Thyroid gland (tissue), 4 donors: Measurements from ENCODE around the gene ITPKB. TPM values are rescaled to one million over a fixed set of nuclear protein-coding genes. Genes with fewer than 3 reads are reported as not detected.

ENCODE experiments used
- DNase-seq, 2 donors: peaks; one replicate each; pipeline ENCODE4 v3.0.0-alpha.2; 2019
- H3K27ac ChIP-seq, 3 donors: fragments of 200-600 bp; sonication (generic); 1 replicate in 2 of 3; 2 replicates in 1 of 3; pipeline ENCODE4 v1.5.1; 2016 to 2019; ENCODE audit warnings: mild to moderate bottlenecking in 1 of 3, moderate library complexity in 1 of 3
- H3K27me3 ChIP-seq: fragments of 200-600 bp; sonication (generic); one replicate; pipeline ENCODE4 v1.5.1; 2019
- H3K36me3 ChIP-seq, 2 donors: fragments of 200-600 bp; sonication (generic); one replicate each; pipeline ENCODE4 v1.5.1; 2016 to 2019
- H3K4me1 ChIP-seq, 2 donors: fragments of 200-600 bp; sonication (generic); one replicate each; pipeline ENCODE4 v1.5.1; 2017 to 2019
- H3K4me3 ChIP-seq, 3 donors: fragments of 200-600 bp; sonication (generic); replicated peaks in 1 of 3; 1 replicate in 2 of 3; 2 replicates in 1 of 3; pipeline ENCODE4 v1.5.1; 2016; ENCODE audit warnings: mild to moderate bottlenecking in 1 of 3
- H3K9me3 ChIP-seq: fragments of 200-600 bp; sonication (generic); one replicate; pipeline ENCODE4 v1.5.1; 2017
- POLR2A ChIP-seq, 2 donors: fragments of 450-650 bp; IDR thresholded peaks; one replicate each; pipeline ENCODE4 v1.6.1; 2017; ENCODE audit warnings: antibody characterized with exemption in 2 of 2, mild to moderate bottlenecking in 2 of 2, moderate library complexity in 1 of 2
- WGBS, 2 donors: methylation state at CpG; one replicate each; pipeline ENCODE4 v1.1.5; 2017; 5-methylcytosine and 5-hydroxymethylcytosine counted together
- intact Hi-C: fragments of 100-400 bp; cut with DNase I; formaldehyde crosslinking; loops from one replicate; pipeline ENCODE4 v1.15.1; 2023
- total RNA-seq, 4 donors: library from RNA; depleted of rRNA; stranded (reverse); fragments of >200 nt; gene quantifications; one replicate each; pipeline ENCODE4 v1.2.3, GENCODE V29; 2016
- TF ChIP-seq, protein P1 (sequence below), 6 experiments: fragments of 200-600 bp in 3 of 6; fragments of 450-650 bp in 3 of 6; sonication (generic) in 3 of 6; IDR thresholded peaks; one replicate each; pipeline ENCODE4 v1.5.1; 2016 to 2019; ENCODE audit warnings: antibody characterized with exemption in 6 of 6, mild to moderate bottlenecking in 2 of 6, inconsistent platforms in 1 of 6, moderate library complexity in 1 of 6

ITPKB gene
- total RNA-seq, 4 donors from 2014 or later = 19.1 to 24.0 (median 22.2) TPM

DNA sequence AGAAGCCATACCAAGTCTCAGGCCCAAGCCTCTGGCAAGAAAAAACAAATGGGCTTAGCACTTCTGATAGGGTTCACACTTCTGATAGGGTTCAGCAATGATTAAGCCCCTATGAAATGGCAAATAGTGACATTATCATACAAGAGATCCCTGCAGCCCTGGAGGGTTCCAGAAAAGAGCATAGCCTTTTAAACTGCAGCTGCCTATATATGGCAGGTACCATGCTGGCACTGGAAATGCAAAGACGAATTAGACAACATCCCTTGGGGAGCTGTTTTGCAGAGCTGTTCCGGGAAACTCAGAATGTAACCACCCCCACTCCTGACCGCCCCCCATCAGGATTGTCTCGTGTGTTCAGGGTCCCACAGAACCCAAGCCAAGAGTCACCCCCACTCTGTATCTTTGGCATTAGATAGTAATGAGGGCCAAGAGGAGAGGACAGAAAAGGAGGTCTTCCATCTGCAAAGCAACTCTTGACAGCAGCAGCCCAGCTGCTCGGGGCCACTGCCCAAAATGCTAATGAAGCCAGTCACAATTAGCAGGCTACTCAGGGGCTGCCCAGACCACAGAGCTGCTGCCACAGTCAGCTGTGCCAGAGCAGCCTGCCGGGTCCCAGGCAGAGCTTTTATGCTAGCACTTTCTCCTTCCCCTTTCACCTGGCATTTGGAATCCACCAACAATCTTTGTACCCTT, 50.9 kb downstream of the ITPKB start:
- Histone ChIP-seq H3K27ac (no peak overlapping the region), H3K4me1 (peaks cover 0 to 32% of the 10 kb centered on the region in 2 donors), H3K36me3 (no peaks in the 10 kb centered on the region), H3K4me3 (no peak overlapping the region), H3K27me3 (no peaks in the 10 kb centered on the region), H3K9me3 (no peaks in the 10 kb centered on the region)
- intact Hi-C loops = no loop called here
- DNase-seq = no peak
- TF ChIP-seq POLR2A (IDR thresholded peaks at IDR 0.05) = no peak
- TF ChIP-seq, protein P1, sequence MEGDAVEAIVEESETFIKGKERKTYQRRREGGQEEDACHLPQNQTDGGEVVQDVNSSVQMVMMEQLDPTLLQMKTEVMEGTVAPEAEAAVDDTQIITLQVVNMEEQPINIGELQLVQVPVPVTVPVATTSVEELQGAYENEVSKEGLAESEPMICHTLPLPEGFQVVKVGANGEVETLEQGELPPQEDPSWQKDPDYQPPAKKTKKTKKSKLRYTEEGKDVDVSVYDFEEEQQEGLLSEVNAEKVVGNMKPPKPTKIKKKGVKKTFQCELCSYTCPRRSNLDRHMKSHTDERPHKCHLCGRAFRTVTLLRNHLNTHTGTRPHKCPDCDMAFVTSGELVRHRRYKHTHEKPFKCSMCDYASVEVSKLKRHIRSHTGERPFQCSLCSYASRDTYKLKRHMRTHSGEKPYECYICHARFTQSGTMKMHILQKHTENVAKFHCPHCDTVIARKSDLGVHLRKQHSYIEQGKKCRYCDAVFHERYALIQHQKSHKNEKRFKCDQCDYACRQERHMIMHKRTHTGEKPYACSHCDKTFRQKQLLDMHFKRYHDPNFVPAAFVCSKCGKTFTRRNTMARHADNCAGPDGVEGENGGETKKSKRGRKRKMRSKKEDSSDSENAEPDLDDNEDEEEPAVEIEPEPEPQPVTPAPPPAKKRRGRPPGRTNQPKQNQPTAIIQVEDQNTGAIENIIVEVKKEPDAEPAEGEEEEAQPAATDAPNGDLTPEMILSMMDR (IDR thresholded peaks at IDR 0.05) = no peak
- WGBS, 2 donors = 63 to 85% methylated on average over 6 of the region's 6 CpGs

DNA sequence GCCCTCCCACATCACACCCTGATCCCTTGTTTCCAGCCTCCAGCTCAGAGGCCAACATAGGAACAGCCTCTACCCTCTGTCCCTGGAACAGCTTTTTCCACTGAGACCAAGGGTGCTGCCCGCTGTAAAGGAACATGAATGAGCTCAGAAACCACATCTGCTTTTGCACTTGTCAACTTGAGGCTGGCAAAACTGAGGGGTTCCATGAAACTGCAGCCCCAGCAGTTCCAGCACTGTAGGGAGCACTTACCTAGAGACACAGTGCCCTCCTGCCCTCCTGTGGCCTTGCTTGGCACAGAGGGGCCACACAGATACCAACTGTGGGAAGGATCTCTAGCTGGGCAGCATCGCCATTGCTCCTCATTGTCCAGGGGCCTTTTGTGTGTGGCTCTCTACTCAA, 51.7 kb downstream of the ITPKB start:
- H3K27ac ChIP-seq = no peak overlapping the region

DNA sequence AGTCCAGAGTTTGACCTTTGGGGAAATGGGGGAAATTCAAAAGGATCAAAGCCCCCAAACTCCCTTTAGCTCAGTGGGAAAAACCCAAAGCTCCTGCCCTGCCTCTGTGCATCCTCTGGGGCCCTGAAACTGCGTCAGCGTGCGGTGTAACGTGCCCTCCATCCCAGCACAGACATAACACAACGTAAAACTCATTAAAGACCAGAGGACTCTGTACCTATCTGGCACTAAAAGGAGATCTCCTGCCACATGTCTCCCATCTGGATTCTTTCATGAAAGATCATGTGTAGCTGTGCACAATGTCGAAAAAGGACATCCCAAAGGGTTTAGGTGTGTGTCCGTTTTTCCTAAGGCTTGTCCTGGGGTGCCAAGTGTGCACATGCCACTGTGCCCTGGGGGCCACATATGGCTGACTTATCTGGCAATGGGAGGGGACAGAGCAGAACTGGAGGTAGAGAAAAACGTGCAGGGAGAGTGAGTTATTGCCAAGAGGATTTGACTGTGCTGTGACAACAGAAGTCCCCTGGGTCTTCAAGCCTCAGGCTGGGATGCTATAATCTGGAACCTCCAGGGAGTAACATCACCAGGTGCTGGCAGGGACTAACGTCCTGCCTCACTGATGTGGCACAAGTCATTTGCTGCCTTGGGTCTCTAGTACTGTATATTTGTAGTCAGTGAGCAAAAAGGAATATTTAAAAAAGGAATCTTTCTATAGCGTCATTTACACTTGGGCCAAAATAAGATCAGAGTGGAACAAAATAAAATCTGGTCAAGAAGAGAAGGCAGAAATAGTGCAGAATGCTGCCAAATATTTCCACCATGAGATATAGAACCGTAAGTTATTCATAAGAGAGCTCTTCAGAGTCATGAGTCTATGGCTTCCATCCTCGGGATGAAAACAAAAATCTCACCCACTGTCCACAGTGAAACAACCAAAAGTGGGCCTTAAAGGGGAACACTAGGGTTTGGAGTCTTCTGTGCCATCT, 52.3 kb downstream of the ITPKB start:
- no peak overlapping the region for H3K27ac ChIP-seq
- H3K9me3 ChIP-seq = no peaks in the 10 kb centered on the region
- DNase-seq = no peak
- no peaks in the 10 kb centered on the region for H3K27me3 ChIP-seq
- 78 to 82% methylated on average over 12 of the region's 12 CpGs for WGBS, 2 donors
- intact Hi-C loops = no loop called here
- no peak overlapping the region for H3K4me3 ChIP-seq
- no peaks in the 10 kb centered on the region for H3K36me3 ChIP-seq
- TF ChIP-seq, protein P1 (IDR thresholded peaks at IDR 0.05) = no peak
- TF ChIP-seq POLR2A (IDR thresholded peaks at IDR 0.05) = no peak
- peaks cover 0 to 23% of the 10 kb centered on the region in 2 donors for H3K4me1 ChIP-seq

More for the DNA sequence above, 51.7 kb downstream of the ITPKB start:
- WGBS, 2 donors = 92% methylated on average over 2 of the region's 2 CpGs
- TF ChIP-seq, protein P1 (IDR thresholded peaks at IDR 0.05) = no peak
- TF ChIP-seq POLR2A (IDR thresholded peaks at IDR 0.05) = no peak
- Histone ChIP-seq H3K4me1 (peaks cover 0 to 27% of the 10 kb centered on the region in 2 donors), H3K27me3 (no peaks in the 10 kb centered on the region), H3K9me3 (no peaks in the 10 kb centered on the region), H3K4me3 (no peak overlapping the region), H3K36me3 (no peaks in the 10 kb centered on the region)
- no peak for DNase-seq
- intact Hi-C loops = no loop called here

- Histone ChIP-seq H3K4me3 (no peak overlapping the region), H3K27me3 (no peaks in the 10 kb centered on the region), H3K36me3 (no peaks in the 10 kb centered on the region), H3K9me3 (no peaks in the 10 kb centered on the region), H3K4me1 (peaks cover 5 to 21% of the 10 kb centered on the region in 2 donors), H3K27ac (no peak overlapping the region)
- DNase-seq = no peak
- intact Hi-C loops = no loop called here
- TF ChIP-seq, protein P1 (IDR thresholded peaks at IDR 0.05) = no peak
- TF ChIP-seq POLR2A (IDR thresholded peaks at IDR 0.05) = no peak
- WGBS, 2 donors = 84% methylated on average over 11 of the region's 11 CpGs
Observed at GRCh38 chr1:226685196-226685820, 53.8 kb downstream of the ITPKB start.
